NOMO-1 (cell line): ENCODE results near the gene WDFY2.

ENCODE experiments used
- DNase-seq, 2 experiments: peaks; one replicate each; lab custom pipeline; 2025; ENCODE audit not compliant: unreplicated experiment in 2 of 2; lab: John Stamatoyannopoulos, UW

The WDFY2 gene

DNA sequence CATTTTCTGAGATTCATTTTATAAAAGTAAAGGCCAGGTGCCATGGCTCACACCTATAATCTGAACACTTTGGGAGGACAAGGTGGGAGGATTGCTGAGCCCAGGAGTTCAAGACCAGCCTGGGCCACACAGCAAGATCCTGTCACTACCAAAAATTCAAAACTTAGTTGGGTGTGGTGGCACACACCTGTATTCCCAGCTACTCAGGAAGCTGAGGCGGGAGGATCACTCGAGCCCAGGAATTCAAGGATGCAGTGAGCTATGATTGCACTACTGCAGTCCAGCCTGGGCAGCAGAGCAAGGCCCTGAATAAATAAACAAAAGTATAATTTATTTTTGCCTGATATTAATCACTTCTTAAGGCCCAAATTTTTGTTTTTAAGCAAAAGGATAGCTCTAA is 179.2 kb downstream of the WDFY2 start:
- no peak for DNase-seq

- no peak for DNase-seq
These were observed 180.2 kb downstream of the WDFY2 start for GRCh38 chr13:51764184-51765141.

- no peak for DNase-seq
These were observed 180.9 kb downstream of the WDFY2 start for GRCh38 chr13:51765142-51765515.

GRCh38 chr13:51767100-51767499 is 182.8 kb downstream of the WDFY2 start:
- no peak for DNase-seq

DNA sequence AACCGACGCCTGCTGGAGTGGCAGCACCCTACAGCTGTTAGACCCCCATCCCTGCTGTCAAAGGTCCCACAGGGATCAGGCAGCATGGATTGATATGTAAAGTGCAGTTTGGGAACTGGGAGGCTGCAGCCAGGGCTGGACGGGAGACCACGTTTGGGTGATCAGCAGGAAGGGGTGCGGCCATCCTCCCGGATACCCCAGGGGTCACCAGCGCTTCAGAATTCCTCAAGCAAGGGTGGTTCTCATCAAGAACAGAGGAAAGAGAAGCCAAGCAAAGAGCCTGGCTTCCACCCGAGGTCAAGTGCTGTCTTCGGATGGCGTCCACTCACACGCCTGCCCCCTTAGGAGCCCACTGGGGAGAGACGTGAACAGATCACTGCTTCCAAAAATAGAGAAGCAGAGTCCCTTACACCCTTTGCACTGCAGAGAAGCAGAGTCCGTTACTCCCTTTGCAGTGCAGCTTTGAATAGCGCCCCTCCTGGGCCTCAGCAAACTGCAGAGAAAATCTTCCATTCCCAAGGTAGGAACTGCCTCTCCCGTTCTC is 184.2 kb downstream of the WDFY2 start:
- no peak for DNase-seq

GRCh38 chr13:51768976-51769375 is 184.7 kb downstream of the WDFY2 start:
- DNase-seq = no peak

DNA sequence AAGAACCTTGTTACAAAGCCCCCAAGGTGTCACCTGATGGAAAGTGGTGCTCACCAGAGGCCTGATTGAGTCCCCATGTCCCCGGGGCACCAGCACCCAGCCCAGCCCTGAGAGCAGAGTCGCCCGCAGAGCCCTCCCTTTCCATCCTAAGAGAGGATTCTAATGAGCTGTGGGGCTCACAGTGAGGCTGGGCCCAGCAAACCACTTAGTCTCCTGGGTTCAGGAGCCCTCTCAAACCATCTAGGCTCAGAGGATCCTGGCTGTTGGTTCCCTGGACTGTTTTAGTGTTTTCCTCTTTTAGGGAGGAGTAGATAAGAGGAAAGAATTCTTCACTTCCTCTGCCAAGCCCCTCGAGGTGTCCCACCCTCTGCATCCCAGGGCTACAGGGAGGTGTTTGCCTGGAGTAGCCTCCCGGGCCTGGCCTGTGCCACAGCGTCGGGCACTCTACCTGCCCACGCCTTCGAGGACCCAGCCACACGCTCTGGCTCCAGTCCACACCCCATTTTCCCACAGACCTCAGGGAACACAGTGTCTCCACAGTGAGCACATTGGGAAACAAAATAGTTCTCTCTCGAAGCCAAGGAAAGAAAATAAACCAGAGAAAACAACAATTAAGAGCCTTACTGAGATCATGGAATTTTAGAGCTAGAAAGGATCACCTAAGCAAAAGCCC is 185.3 kb downstream of the WDFY2 start:
- DNase-seq = no peak

DNA sequence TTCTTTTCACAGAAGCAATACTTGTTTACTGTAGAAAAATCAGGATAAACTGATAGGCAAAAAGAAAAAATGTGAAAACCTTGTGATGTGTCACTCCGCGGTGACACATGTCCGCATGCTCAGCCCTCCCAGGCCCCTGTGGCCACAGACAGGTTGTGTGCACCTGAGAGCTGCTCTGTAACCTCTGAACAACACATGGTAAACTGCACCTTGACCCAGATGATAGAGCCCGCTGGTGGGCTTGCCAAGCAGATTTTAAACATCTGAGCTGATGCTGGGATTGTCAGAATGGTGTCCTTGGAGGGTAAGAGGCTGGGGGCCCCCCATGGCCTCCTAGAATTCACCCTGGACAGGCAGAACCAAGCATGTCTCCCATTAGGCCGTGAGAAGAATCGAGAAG is 185.9 kb downstream of the WDFY2 start:
- DNase-seq = no peak

DNA sequence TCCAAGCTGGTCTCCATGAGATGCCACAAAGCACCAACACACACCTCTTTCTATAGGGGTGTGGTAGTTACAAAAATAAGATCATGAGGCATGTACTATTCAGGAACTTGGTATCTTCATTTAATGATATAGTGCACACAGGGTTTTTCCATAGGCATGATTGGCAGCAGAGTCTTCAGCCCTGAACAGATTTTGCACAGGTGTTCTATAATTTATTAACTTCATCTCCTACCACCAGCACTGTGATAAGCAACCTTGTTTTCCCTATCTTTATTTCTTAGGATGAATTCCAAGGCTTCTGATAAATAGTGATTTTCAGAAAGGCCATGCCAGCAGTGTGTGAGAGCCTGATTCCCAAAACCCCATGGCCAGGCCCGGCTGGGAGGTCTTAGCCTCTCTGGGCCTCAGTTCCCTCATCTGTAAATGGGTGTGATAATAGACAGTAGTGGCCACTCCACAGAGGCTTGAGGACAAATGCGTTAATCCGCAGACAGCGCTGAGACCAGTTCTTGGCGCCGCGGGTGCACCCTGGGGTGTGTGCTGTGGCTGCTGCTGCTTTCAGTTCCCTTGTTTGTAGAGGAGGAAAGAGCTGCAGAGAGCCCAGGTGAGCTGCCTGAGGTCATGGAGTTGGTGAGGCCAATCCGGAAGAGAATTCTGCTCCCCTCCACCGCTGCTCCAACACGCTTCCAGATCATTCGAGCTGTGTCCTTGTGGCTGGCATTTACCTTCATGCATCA is 186.6 kb downstream of the WDFY2 start:
- no peak for DNase-seq

DNA sequence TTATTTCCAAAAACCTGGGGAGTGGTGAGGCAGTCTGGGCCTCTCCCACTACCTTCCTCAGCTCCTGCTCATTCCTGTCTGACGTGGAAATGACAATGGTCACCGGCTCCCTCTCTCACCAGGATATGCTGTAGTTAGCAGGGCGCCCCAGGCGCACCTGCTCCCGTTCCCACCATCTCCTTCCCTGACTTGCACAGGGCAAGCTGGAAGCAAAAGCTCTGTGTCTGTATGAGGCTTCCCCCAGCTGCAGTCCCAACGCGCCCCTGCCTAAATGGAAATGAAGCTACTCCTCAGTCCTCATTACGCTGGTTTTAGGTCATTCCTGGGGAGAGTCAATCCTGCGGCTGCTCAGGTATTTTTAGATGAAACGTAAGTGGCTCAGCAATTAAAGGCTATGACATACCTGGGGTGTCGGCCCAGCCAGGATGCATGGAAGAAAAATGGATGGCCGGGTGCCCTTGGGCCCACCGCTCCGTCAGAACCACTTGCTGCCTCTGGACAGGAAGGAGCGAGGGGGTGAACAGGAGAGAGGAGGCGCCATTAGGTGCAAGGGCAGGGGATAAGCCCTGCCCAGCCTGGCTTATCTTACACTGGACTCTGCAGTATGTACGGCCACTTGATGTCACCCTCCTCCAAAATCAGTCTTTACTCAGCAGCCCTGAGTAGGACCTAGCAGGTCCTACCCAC is 187.3 kb downstream of the WDFY2 start:
- no peak for DNase-seq

DNA sequence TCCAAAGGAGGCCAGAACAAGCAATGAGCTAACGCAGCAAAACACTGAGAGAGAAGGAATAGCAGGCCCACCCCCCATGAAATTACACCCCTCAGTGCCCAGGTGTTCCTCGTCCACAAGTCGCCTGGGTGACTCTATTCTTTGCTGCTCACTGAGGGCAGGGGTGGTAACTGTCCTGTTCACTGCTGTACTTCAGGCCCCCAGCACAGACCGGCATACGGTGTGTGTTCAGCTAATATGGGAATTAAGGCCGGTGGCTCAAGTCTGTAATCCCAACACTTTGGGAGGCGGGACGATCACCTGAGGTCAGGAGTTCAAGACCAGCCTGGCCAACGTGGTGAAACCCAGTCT is 187.8 kb downstream of the WDFY2 start:
- DNase-seq = no peak

DNA sequence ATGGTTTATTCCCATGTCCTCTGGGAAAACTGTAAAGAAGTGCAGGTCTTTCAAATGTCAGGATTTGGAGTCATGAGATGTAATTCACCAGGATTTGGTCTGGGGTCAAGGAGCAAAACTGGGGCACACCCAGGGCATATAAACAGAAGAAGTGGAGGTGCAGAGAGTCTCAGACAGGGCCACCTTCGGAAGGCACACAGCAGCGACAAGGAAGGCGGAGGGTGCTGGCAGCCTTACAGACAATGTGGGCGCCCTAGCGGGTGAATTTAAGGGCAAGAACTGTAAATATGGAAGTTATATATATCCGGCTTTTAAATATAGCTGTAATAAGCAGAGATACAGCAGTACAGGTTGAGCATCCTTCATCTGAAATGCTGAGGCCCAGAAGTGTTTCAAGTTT is 188.5 kb downstream of the WDFY2 start:
- DNase-seq = no peak

- DNase-seq = no peak
These were observed 189.3 kb downstream of the WDFY2 start for GRCh38 chr13:51773515-51773914.

- DNase-seq = no peak
These were observed 191.9 kb downstream of the WDFY2 start for GRCh38 chr13:51776179-51776578.

- DNase-seq = no peak
These were observed 193.7 kb downstream of the WDFY2 start for GRCh38 chr13:51777921-51778320.

- peak in 1 of 2 experiments; percentile 5 for DNase-seq
These were observed 194.1 kb downstream of the WDFY2 start for GRCh38 chr13:51778392-51778791.

- no peak for DNase-seq
These were observed 195.8 kb downstream of the WDFY2 start for GRCh38 chr13:51780099-51780498.

GRCh38 chr13:51781246-51782022 is 197.2 kb downstream of the WDFY2 start:
- no peak for DNase-seq

DNA sequence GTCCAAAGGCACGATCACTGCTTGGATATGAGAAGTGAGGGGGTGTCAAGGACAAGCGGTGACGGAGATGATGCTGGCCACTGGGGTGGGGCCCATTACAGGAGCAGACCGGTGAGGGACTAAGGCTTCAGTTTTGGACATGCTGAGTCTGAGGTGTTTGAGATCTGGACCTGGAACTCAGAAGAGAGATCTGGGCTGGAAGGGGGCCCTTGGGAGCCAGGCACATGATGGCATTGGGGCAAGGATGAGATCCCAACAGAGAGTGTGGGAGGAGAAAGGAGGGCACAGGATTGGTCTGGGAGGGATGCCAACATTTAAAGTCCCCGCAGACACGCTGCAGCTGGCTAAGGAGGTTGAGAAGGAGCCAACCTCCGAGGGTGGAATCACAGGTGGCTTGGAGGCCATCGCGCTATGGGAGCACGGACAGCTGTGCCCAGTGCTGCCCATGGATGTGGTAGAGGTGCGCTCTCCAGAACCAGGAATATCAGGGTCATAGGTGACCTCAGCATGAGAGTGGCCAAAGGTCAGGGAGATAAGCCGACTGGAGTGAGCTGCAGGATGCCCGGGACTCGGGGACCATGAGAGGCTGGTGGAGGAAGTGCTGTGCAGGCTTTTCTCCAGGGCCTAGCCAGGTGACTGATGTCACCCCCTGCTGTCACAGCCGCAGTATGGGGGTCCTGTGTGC is 197.9 kb downstream of the WDFY2 start:
- no peak for DNase-seq
